K562 (cell line): ENCODE results near the gene COQ4. TPM values are rescaled to one million over a fixed set of nuclear protein-coding genes. Genes with fewer than 3 reads are reported as not detected.
A peak's percentile ranks its signal among the peaks of the same experiment; 100 is the strongest.

ENCODE experiments used
- ATF4 ChIP-seq: fragments of 450-650 bp; formaldehyde crosslinking; IDR thresholded peaks from 2 replicates; pipeline ENCODE4 v1.4.0; 2022; ENCODE audit warnings: mild to moderate bottlenecking, moderate library complexity
- DMBX1 ChIP-seq: fragments of 250-450 bp; sonication (Bioruptor Pico); IDR thresholded peaks from 2 replicates; pipeline ENCODE4 v1.8.0; 2022; ENCODE audit warnings: inconsistent platforms, mild to moderate bottlenecking, moderate library complexity, borderline replicate concordance
- ESRRA ChIP-seq: fragments of 450-650 bp; IDR thresholded peaks from 2 replicates; pipeline ENCODE4 v1.6.1; 2014; ENCODE audit warnings: low read depth, mild to moderate bottlenecking, moderate library complexity, borderline replicate concordance
- EZH2 ChIP-seq: IDR thresholded peaks from 2 replicates; pipeline ENCODE4 v1.6.1; 2012; ENCODE audit warnings: low read depth, mild to moderate bottlenecking, inconsistent platforms, low read length, borderline replicate concordance
- FOXA1 ChIP-seq: fragments of 450-650 bp; IDR thresholded peaks from 2 replicates; pipeline ENCODE4 v1.6.1; 2016; ENCODE audit warnings: mild to moderate bottlenecking, borderline replicate concordance
- GABPA ChIP-seq: fragments of 200-800 bp; sonication (Bioruptor generic); conservative IDR thresholded peaks from 2 replicates; pipeline ENCODE4 v1.6.1; 2016; ENCODE audit warnings: low read depth, missing genetic modification characterization, missing compliant biosample characterization
- GATAD2A ChIP-seq: fragments of 450-650 bp; IDR thresholded peaks from 2 replicates; pipeline ENCODE4 v1.6.1; 2017
- HEY1 ChIP-seq: fragments of 250-450 bp; sonication (Bioruptor Pico); IDR thresholded peaks from 2 replicates; pipeline ENCODE4 v1.5.0; 2020; ENCODE audit warnings: mild to moderate bottlenecking, moderate library complexity, borderline replicate concordance
- KAT7 ChIP-seq: sonication (generic); formaldehyde crosslinking; IDR thresholded peaks from 2 replicates; pipeline ENCODE4 v1.8.0; 2022; ENCODE audit warnings: missing genetic modification reagents, mild to moderate bottlenecking, borderline replicate concordance
- MAFF ChIP-seq: IDR thresholded peaks from 2 replicates; pipeline ENCODE4 v1.6.1; 2012; ENCODE audit warnings: low read length, improper control_type of control experiment
- NFIC ChIP-seq: fragments of 450-650 bp; IDR thresholded peaks from 2 replicates; pipeline ENCODE4 v1.6.1; 2017; ENCODE audit warnings: mild to moderate bottlenecking, inconsistent platforms
- NR3C1 ChIP-seq: sonication (generic); formaldehyde crosslinking; IDR thresholded peaks from 2 replicates; pipeline ENCODE4 v1.8.1; 2022; ENCODE audit warnings: missing genetic modification reagents
- POLR2G ChIP-seq: fragments of 200-400 bp; formaldehyde crosslinking; IDR thresholded peaks from 2 replicates; pipeline ENCODE4 v1.6.1; 2017; ENCODE audit warnings: low read depth, mild to moderate bottlenecking, antibody characterized with exemption, low read length, moderate library complexity
- PRPF4 ChIP-seq: fragments of 200-400 bp; formaldehyde crosslinking; IDR thresholded peaks from one replicate; pipeline ENCODE4 v1.6.1; 2017; ENCODE audit warnings: low read length, low read depth, mild to moderate bottlenecking; ENCODE audit not compliant: insufficient read depth, poor library complexity, severe bottlenecking
- RBFOX2 ChIP-seq: fragments of 200-400 bp; formaldehyde crosslinking; IDR thresholded peaks from 2 replicates; pipeline ENCODE4 v1.6.1; 2017; ENCODE audit warnings: low read depth, mild to moderate bottlenecking, low read length, moderate library complexity
- RFX5 ChIP-seq: IDR thresholded peaks from 2 replicates; pipeline ENCODE4 v1.6.1; 2011; ENCODE audit warnings: low read depth, mild to moderate bottlenecking, improper control_type of control experiment, low read length
- SFPQ ChIP-seq: fragments of 200-400 bp; formaldehyde crosslinking; IDR thresholded peaks from 2 replicates; pipeline ENCODE4 v1.6.1; 2017; ENCODE audit warnings: mild to moderate bottlenecking, low read depth, low read length, moderate library complexity
- SIN3B ChIP-seq: fragments of 450-650 bp; IDR thresholded peaks from 2 replicates; pipeline ENCODE4 v1.6.1; 2017; ENCODE audit warnings: low read depth, mild to moderate bottlenecking, moderate library complexity
- SNAPC5 ChIP-seq: fragments of 250-450 bp; sonication (Bioruptor Pico); IDR thresholded peaks from 2 replicates; pipeline ENCODE4 v1.8.0; 2021; ENCODE audit warnings: moderate library complexity, mild to moderate bottlenecking, inconsistent platforms
- SPI1 ChIP-seq: IDR thresholded peaks from 2 replicates; pipeline ENCODE4 v1.6.1; 2011; ENCODE audit warnings: low read depth, low read length, control low read depth, borderline replicate concordance
- SUPT5H ChIP-seq: fragments of 450-650 bp; IDR thresholded peaks from 2 replicates; pipeline ENCODE4 v1.6.1; 2016
- TCF7L2 ChIP-seq: fragments of 150-350 bp; IDR thresholded peaks from 2 replicates; pipeline ENCODE4 v1.6.1; 2016; ENCODE audit warnings: low read depth, mild to moderate bottlenecking, low read length, moderate library complexity
- XRCC5 ChIP-seq: fragments of 200-400 bp; formaldehyde crosslinking; IDR thresholded peaks from 2 replicates; pipeline ENCODE4 v1.6.1; 2017; ENCODE audit warnings: low read depth, mild to moderate bottlenecking, low read length
- ZC3H8 ChIP-seq: fragments of 450-650 bp; IDR thresholded peaks from 2 replicates; pipeline ENCODE4 v1.6.1; 2017
- ZEB2 ChIP-seq: fragments of 450-650 bp; IDR thresholded peaks from 2 replicates; pipeline ENCODE4 v1.6.1; 2016
- ZNF197 ChIP-seq: fragments of 200-800 bp; sonication (Bioruptor generic); IDR thresholded peaks from 2 replicates; pipeline ENCODE4 v1.6.1; 2016; ENCODE audit warnings: low read depth, missing genetic modification characterization, missing compliant biosample characterization
- ZNF717 ChIP-seq: fragments of 250-450 bp; sonication (Bioruptor Pico); IDR thresholded peaks from 2 replicates; pipeline ENCODE4 v1.5.0; 2021
- ZNF76 ChIP-seq: fragments of 250-450 bp; sonication (Bioruptor Pico); IDR thresholded peaks from 2 replicates; pipeline ENCODE4 v1.4.0; 2020; ENCODE audit warnings: mild to moderate bottlenecking, moderate library complexity, borderline replicate concordance
- polyA plus RNA-seq, 8 experiments: library from polyadenylated mRNA; depleted of rRNA in 4 of 8; stranded (reverse) in 5 of 8; unstranded in 3 of 8; fragments of >200 nt; fragmentation: Nextera tagmentation in 2 of 8; fragmentation: Illumina TruSeq in 1 of 8; extraction: Ambion mirVana in 2 of 8; extraction: Trizol in 1 of 8; gene quantifications; 2 replicates each; pipeline versions ENCODE4 v1.2.1 to v1.2.3, GENCODE V29; 2011 to 2014; ENCODE audit warnings: inconsistent platforms in 1 of 8, missing spikeins in 1 of 8
- total RNA-seq, 7 experiments: library from RNA; depleted of rRNA in 6 of 7; stranded (reverse); fragments of >200 nt in 6 of 7; fragmentation: Illumina TruSeq in 2 of 7; extraction: Trizol in 2 of 7; gene quantifications; 2 replicates each; pipeline versions ENCODE4 v1.2.1 to v1.2.3, GENCODE V29; 2011 to 2021; ENCODE audit warnings: low replicate concordance in 1 of 7

COQ4 gene
- total and polyA plus RNA-seq, 9 of the 15 experiments (the other 6 are each of a cell fraction or from before 2014, with no cell fraction given): 9.1 to 135 (median 67.2) TPM

GRCh38 chr9:128370752-128371629 is 48.4 kb downstream of the COQ4 start, which contains the start of gene URM1 (continued):
- TF ChIP-seq MAFF (no peak), NR3C1 (CRISPR knock-in tag) (no peak), DMBX1 (CRISPR knock-in tag) (no peak), GATAD2A (0 out of 2 replicates have a peak, but pooled peaks have one; percentile 36), KAT7 (CRISPR knock-in tag) (0 out of 2 replicates have a peak, but pooled peaks have one; percentile 38), RFX5 (no peak), TCF7L2 (no peak), XRCC5 (no peak), ZEB2 (no peak; the same call in 1 of the 2 replicates), ZNF76 (CRISPR knock-in tag) (no peak), RBFOX2 (peak; percentile 79), FOXA1 (no peak), ZC3H8 (no peak), SNAPC5 (CRISPR knock-in tag) (no peak), SFPQ (no peak), NFIC (no peak), PRPF4 (no peak), ZNF197 (CRISPR knock-in tag) (no peak), SPI1 (peak; percentile 25; the same call in 1 of the 2 replicates), SUPT5H (peak; percentile 75), SIN3B (peak; percentile 99), ESRRA (0 out of 2 replicates have a peak, but pooled peaks have one; percentile 42), GABPA (tag) (peak; percentile 94), EZH2 (no peak), POLR2G (peak; percentile 85), ATF4 (CRISPR knock-in tag) (0 out of 2 replicates have a peak, but pooled peaks have one; percentile 37), ZNF717 (CRISPR knock-in tag) (no peak), HEY1 (no peak)
